SK-N-SH treated with all-trans-retinoic acid at 6 μM for 48 hours (cell line): Measurements from ENCODE around the gene AAGAB.

Experiments used
- ATAC-seq: fragments of 200-7000 bp; cut with Tn5 transposase; 3 replicates; pipeline ENCODE4 v1.9.1; 2020; ENCODE audit warnings: mild to moderate bottlenecking, moderate library complexity
- ARNTL ChIP-seq: fragments of 450-650 bp; formaldehyde crosslinking; IDR thresholded peaks from 2 replicates; pipeline ENCODE4 v1.5.0; 2020; ENCODE audit warnings: low read depth, mild to moderate bottlenecking, moderate library complexity, borderline replicate concordance
- BACH2 ChIP-seq: fragments of 250-450 bp; sonication (Bioruptor Pico); IDR thresholded peaks from 2 replicates; pipeline ENCODE4 v1.9.0; 2021; ENCODE audit warnings: mild to moderate bottlenecking, borderline replicate concordance
- CREB5 ChIP-seq: fragments of 250-450 bp; sonication (Bioruptor Pico); IDR thresholded peaks from 2 replicates; pipeline ENCODE4 v1.5.1; 2020; ENCODE audit warnings: low read depth, mild to moderate bottlenecking, moderate library complexity
- CSDC2 ChIP-seq: fragments of 250-450 bp; sonication (Bioruptor Pico); IDR thresholded peaks from 2 replicates; pipeline ENCODE4 v1.5.0; 2020; ENCODE audit warnings: mild to moderate bottlenecking, moderate library complexity
- CSRNP3 ChIP-seq: fragments of 250-450 bp; sonication (Bioruptor Pico); IDR thresholded peaks from 2 replicates; pipeline ENCODE4 v1.5.1; 2021; ENCODE audit warnings: mild to moderate bottlenecking, moderate library complexity
- ESRRG ChIP-seq: fragments of 250-450 bp; sonication (Bioruptor Pico); IDR thresholded peaks from 2 replicates; pipeline ENCODE4 v1.6.1; 2021; ENCODE audit warnings: mild to moderate bottlenecking
- GLIS3 ChIP-seq: fragments of 250-450 bp; sonication (Bioruptor Pico); IDR thresholded peaks from 2 replicates; pipeline ENCODE4 v1.5.0; 2020; ENCODE audit warnings: mild to moderate bottlenecking, moderate library complexity
- ISL1 ChIP-seq: fragments of 250-450 bp; sonication (Bioruptor Pico); IDR thresholded peaks from 2 replicates; pipeline ENCODE4 v2.1.2; 2022; ENCODE audit warnings: mild to moderate bottlenecking, moderate library complexity
- POU6F1 ChIP-seq: fragments of 250-450 bp; sonication (Bioruptor Pico); IDR thresholded peaks from 2 replicates; pipeline ENCODE4 v1.8.0; 2021; ENCODE audit warnings: low read depth, mild to moderate bottlenecking, moderate library complexity, borderline replicate concordance
- PPARA ChIP-seq: fragments of 250-450 bp; sonication (Bioruptor Pico); IDR thresholded peaks from 2 replicates; pipeline ENCODE4 v1.5.0; 2020; ENCODE audit warnings: mild to moderate bottlenecking, borderline replicate concordance
- RARB ChIP-seq: fragments of 250-450 bp; sonication (Bioruptor Pico); IDR thresholded peaks from 2 replicates; pipeline ENCODE4 v1.8.0; 2021; ENCODE audit warnings: mild to moderate bottlenecking, moderate library complexity
- SNAI2 ChIP-seq: fragments of 250-450 bp; sonication (Bioruptor Pico); IDR thresholded peaks from 2 replicates; pipeline ENCODE4 v1.5.0; 2020; ENCODE audit warnings: mild to moderate bottlenecking, moderate library complexity
- TOX ChIP-seq: fragments of 250-450 bp; sonication (Bioruptor Pico); IDR thresholded peaks from 2 replicates; pipeline ENCODE4 v1.8.0; 2021; ENCODE audit warnings: mild to moderate bottlenecking, moderate library complexity, borderline replicate concordance
- TSHZ2 ChIP-seq: fragments of 250-450 bp; sonication (Bioruptor Pico); IDR thresholded peaks from 2 replicates; pipeline ENCODE4 v1.5.0; 2020; ENCODE audit warnings: mild to moderate bottlenecking, moderate library complexity
- ZC3H10 ChIP-seq: fragments of 250-450 bp; sonication (Bioruptor Pico); IDR thresholded peaks from 2 replicates; pipeline ENCODE4 v1.5.1; 2021; ENCODE audit warnings: mild to moderate bottlenecking, moderate library complexity
- ZFP3 ChIP-seq: fragments of 250-450 bp; sonication (Bioruptor Pico); IDR thresholded peaks from 2 replicates; pipeline ENCODE4 v1.5.0; 2020; ENCODE audit warnings: mild to moderate bottlenecking, moderate library complexity
- ZFP30 ChIP-seq: fragments of 450-650 bp; formaldehyde crosslinking; IDR thresholded peaks from 2 replicates; pipeline ENCODE4 v1.5.0; 2022; ENCODE audit warnings: mild to moderate bottlenecking, moderate library complexity
- ZNF565 ChIP-seq: fragments of 450-650 bp; formaldehyde crosslinking; conservative IDR thresholded peaks from 2 replicates; pipeline ENCODE4 v1.5.0; 2020; ENCODE audit warnings: low read depth, mild to moderate bottlenecking, moderate library complexity
- ZNF70 ChIP-seq: fragments of 450-650 bp; formaldehyde crosslinking; IDR thresholded peaks from 2 replicates; pipeline ENCODE4 v1.5.0; 2020; ENCODE audit warnings: mild to moderate bottlenecking, moderate library complexity
- ZNF8 ChIP-seq: fragments of 450-650 bp; formaldehyde crosslinking; IDR thresholded peaks from 2 replicates; pipeline ENCODE4 v1.5.0; 2020; ENCODE audit warnings: mild to moderate bottlenecking, moderate library complexity

Gene AAGAB

DNA sequence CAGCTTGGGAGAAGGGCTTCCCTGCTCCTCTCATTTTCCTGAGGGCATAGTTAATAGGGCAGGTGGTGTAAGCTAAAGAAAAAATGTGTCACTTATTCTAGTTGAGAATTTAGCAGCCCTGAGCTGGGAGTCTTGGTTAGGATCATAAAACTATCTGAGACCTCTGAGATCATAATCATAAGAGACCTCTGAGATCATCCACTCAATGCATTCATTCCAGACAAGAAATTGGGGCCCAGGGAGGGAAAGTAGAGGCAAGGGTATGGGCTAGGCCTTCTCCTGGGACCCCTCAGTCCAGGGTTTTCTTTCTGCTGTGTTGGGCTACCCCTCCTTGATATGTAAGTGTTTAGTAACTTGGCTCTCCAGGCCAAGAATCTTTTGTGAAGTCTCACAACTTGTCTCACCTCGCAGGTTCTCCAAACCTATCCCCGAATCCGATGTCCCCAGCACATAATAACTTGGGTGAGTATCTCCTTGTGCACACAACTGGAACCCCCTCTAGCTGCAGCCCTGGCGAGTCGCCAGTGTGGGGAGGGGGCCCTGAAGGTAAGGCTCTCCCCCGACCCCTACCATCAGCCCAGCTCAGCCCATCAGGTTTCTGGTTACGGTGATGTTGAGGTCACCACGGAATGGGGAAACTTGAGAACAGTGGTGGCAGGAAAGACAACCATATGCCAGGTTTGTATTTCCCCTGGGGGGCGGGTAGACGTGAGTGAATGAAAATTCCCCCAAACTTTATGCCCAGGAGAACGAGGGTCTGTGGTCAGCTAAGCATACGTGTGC, 84.1 kb downstream of the AAGAB start:
- ATAC-seq = no peak
- TF ChIP-seq CSRNP3 (CRISPR knock-in tag) (no peak), CSDC2 (CRISPR knock-in tag) (no peak), GLIS3 (CRISPR knock-in tag) (no peak), ZNF565 (CRISPR knock-in tag) (no peak), POU6F1 (CRISPR knock-in tag) (no peak)
- TF ChIP-seq, all 23 proteins: peak for 0

DNA sequence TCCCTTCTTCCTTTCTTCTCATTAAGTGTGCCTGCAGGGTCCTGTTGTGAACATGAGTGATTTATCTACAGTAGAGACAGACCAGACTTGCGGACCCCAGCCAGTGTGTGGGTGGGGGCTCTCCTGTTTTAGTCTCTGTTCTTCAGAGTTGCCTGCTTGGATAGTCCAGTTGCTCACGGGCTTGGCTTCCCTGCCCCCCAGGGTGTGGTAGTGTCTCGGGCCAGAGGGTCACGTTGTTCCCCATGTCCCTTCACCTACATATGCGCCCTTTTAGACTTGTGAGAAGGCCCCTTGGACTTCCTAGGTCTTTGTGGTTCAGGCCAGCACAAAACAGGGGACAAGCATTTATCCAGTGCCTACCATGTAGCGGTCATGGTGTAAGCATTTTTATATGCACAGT, 85.8 kb downstream of the AAGAB start:
- ATAC-seq = no peak
- TF ChIP-seq CREB5 (CRISPR knock-in tag) (no peak), PPARA (no peak), GLIS3 (CRISPR knock-in tag) (no peak), POU6F1 (CRISPR knock-in tag) (no peak), ARNTL (CRISPR knock-in tag) (no peak), ZFP30 (CRISPR knock-in tag) (no peak), ZNF8 (no peak), CSDC2 (CRISPR knock-in tag) (no peak)

DNA sequence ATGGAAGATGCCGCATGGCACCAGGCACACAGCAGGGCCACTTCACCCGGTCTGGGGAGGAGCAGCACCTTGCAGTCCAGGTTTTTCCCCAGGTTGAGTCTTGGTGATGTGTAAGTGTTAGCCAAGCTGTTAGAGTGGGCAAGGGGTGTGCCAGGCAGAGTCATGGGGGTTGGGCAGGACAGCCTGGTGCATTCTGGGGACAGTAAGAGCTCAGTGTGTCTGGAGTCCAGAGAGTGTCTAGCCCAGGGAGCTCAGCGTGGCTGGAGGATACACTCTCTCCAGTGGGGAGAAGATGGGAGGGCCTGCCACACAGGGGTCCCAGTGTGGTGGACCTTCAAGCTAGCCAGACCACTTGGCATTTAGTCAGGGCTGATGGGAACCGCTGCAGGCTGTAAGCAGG, 87.4 kb downstream of the AAGAB start:
- TF ChIP-seq CREB5 (CRISPR knock-in tag) = no peak
- TF ChIP-seq ZNF70 (CRISPR knock-in tag) = no peak
- TF ChIP-seq RARB (CRISPR knock-in tag) = no peak
- no peak for TF ChIP-seq BACH2
- TF ChIP-seq ZFP30 (CRISPR knock-in tag) = no peak
- no peak for TF ChIP-seq ARNTL (CRISPR knock-in tag)
- no peak for TF ChIP-seq TOX (CRISPR knock-in tag)
- no peak for TF ChIP-seq ZNF565 (CRISPR knock-in tag)
- TF ChIP-seq SNAI2 (CRISPR knock-in tag) = no peak
- ATAC-seq = no peak

DNA sequence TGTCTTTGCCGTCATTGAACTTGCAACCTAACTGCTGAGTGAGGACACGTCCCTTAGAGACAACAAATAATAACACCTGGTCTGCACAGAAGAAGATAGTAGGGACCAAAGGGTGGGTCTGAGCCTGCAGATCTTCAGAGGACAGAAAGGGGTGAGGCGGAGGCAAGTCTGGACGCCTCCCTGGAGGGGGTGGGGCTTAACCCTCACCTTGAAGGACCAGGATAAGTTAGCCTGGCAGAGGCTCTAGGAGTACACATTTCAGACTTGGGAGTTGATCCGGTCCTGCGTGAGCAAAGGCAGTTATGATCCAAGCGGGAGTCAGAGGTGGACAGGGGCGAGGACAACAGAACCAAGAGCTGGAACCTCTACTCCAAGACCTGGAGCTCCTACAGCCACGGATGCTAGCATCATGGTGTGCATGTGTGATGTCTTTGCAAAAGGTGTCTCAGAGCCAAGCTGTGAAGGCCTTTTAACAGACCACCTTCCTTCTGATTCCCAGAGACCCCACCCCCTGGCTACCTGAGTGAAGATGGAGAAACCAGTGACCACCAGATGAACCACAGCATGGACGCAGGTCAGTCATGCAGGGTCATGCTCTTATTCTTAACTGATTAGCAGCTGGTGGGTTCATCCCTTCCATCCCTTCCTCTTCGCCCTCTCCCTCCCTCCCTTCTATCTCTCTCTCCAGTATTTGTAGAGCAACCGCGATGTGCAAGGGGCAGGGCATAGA, 88.0 kb downstream of the AAGAB start:
- ATAC-seq = no peak
- TF ChIP-seq ZFP30 (CRISPR knock-in tag) (no peak), ZNF8 (no peak), ESRRG (CRISPR knock-in tag) (no peak), ZC3H10 (CRISPR knock-in tag) (no peak), TSHZ2 (CRISPR knock-in tag) (no peak), SNAI2 (CRISPR knock-in tag) (no peak), ISL1 (CRISPR knock-in tag) (no peak), ZFP3 (no peak), CSRNP3 (CRISPR knock-in tag) (no peak)
